GM12875 (cell line): ENCODE measurements around the gene CERK.

Source experiments
- H3K4me3 ChIP-seq: one replicate; pipeline ENCODE4 v1.5.1; 2011; ENCODE audit warnings: low read depth, low read length, control low read depth
- TF ChIP-seq, protein P1 (sequence below): IDR thresholded peaks from 2 replicates; pipeline ENCODE4 v1.5.1; 2011; ENCODE audit warnings: low read depth, mild to moderate bottlenecking, control low read depth, inconsistent platforms, low read length, moderate library complexity, borderline replicate concordance; ENCODE audit not compliant: insufficient read depth

Gene CERK

DNA sequence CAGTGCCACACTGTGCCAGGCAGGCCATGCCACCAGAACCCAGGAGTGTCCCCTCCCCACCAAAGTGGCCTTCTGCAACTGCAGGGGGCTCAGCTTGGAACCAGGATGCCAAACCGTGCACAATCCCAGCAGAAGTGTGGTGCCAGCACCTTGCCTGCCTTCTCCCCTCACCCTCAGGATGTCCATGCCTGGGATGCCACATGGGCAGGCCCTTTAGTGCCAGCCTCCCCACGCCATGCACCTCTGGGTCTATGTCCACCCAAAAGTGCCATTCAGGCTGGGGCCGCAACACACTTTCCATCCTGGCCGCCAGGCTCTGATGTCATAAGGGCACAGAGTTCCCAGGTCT lies 15.7 kb upstream of the CERK start:
- no peak overlapping the region for H3K4me3 ChIP-seq
- TF ChIP-seq, protein P1, sequence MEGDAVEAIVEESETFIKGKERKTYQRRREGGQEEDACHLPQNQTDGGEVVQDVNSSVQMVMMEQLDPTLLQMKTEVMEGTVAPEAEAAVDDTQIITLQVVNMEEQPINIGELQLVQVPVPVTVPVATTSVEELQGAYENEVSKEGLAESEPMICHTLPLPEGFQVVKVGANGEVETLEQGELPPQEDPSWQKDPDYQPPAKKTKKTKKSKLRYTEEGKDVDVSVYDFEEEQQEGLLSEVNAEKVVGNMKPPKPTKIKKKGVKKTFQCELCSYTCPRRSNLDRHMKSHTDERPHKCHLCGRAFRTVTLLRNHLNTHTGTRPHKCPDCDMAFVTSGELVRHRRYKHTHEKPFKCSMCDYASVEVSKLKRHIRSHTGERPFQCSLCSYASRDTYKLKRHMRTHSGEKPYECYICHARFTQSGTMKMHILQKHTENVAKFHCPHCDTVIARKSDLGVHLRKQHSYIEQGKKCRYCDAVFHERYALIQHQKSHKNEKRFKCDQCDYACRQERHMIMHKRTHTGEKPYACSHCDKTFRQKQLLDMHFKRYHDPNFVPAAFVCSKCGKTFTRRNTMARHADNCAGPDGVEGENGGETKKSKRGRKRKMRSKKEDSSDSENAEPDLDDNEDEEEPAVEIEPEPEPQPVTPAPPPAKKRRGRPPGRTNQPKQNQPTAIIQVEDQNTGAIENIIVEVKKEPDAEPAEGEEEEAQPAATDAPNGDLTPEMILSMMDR = no peak

DNA sequence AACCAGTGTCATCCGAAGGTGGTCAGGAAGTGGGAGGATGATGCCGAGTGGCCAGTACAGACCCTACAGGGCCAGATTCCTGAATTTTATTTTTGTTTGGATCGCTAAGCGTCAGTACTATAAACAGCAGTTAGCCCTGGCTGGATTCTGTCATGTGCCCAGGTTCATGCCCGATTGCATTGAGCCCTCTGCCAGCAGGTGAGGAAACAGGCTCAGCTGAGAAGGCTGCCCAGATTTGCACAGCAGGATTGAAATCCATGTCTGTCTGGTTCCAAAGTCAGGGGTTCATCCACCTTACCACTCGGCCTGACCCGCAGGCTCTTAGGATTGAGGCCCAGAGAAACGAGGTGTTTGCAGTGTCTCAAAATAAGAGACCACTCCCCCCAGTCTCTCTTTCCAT lies 15.3 kb upstream of the CERK start:
- TF ChIP-seq, protein P1 = no peak
- no peak overlapping the region for H3K4me3 ChIP-seq

DNA sequence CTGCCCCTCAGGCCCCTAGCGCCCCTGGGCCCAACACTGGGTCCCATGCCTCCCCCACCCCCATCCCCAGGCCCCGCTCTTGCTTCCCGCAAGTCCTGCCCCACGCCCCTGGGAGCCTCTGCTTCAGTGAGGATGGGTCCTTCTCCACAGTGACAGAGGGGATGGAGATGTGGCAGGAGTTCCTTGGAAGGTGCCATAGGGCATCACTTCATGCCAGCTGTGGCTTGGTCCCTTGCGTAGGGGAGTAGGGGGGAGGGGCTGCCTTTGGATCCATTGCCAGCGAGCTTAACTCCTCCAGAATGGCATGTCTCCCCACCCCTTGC lies 14.9 kb upstream of the CERK start:
- H3K4me3 ChIP-seq = no peak overlapping the region
- TF ChIP-seq, protein P1 = no peak

DNA sequence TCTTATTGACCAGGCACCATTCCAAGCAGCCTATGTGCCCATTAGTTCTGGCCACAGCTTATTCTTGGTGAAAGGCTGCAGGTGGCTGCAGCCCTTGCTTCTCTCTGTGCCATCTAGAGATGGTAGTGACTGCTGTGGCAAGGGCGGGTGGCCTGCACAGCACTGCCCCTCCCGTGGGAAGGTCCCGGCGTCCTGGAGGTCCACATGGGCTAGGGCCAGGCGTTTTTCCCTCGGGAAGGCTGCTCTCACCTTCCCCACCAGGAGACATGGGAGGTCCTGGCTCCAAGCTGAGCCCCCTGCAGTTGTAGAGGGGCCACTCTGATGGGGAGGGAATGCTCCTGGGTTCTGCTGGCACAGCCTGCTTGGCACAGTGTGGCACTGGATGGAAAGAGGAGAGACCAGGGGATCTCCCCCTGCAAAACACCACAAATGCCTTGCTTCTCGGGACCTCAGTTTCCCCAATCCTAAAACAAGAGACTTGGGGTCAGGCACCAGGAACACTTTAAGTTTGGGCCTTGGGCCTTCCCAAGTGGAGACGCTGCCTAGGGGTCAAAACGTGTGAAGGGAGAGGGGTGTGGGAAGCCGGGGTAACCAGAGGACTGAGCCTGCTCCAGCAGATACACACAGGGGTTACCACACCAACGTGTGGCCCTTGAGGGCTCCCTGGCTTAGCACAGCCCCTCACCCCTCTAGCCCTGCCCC lies 14.4 kb upstream of the CERK start:
- no peak overlapping the region for H3K4me3 ChIP-seq
- TF ChIP-seq, protein P1 = no peak

DNA sequence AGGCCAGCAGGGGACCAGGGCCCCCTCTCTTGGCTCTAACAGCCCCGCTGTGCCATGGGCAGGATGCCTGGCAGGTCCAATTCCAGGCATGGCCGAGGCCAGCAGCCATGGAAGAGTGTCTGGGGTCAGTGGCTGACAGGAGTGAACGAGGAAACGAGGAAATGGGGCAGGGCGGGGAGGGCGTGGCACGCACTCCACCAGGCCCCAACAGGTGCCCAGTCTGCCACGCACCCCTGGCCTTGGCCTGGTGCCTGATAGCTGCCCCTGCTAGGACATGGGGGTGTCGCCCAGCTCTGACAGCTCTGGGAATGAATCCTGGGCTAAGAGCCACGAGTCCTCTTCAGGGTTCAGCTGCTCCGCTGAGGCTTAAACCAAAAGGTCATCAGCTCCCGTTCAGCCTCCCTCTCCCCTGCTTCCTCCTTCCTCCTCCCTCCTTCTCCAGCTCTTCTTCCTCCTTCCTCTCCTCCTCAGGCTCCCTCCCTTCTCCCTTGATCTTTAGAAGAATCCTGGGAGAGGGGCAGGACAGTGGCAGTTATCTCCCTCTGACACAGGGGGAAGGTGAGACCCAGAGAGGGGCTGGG lies 12.9 kb upstream of the CERK start:
- TF ChIP-seq, protein P1 = no peak
- H3K4me3 ChIP-seq = no peak overlapping the region

DNA sequence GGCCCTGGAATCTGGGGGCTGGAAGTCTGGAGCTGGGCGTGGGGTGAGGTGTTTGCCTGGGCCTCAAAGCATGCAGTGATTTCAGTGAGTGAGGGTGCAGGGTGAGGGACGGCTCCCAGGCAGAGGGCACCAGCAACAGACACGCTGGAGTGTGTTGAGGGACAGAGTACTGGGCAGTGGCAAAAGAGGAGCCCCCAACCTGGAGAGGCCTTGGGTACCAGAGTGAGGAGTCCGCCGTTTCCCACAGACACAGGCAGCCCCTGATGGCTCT lies 12.4 kb upstream of the CERK start:
- H3K4me3 ChIP-seq = no peak overlapping the region
- TF ChIP-seq, protein P1 = no peak

DNA sequence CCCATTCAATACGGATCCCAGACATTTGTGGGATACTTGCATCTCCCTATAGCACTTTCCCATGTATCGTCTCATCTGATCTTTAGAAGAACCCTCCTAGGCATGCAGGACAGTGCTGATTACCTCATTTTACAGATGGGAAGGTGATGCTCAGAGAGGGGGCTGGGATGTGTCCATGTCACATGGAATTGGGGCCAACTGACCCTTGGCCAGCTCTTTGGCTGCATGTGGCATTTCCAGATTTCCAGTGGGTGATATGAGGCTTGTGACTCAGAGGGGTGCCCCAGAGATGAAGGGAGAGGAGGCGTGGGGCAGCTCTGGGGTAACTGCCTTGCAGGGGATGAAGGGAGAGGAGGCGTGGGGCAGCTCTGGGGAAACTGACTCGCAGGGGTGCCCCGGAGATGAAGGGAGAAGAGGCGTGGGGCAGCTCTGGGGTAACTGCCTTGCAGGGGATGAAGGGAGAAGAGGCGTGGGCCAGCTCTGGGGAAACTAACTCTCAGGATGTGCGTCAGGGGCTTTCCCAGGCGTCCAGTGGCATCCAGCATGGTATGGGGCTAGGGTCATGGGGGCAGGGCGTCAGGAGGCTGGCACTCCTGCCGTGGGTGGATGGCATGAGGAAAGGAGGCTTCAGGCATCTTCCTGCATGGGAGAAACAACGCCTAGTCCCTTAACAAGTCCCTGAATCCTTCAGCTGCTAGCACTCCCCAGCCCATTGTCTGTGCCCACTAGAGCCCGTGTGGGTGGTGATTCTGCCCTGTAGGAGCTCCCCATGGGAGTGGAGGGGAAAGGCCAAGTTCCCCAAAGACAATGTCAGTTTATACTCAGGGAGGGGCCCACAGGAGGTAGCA lies 11.9 kb upstream of the CERK start:
- TF ChIP-seq, protein P1 = no peak
- H3K4me3 ChIP-seq = no peak overlapping the region
